Keratinocyte (primary cell): ENCODE measurements around the gene SLC38A6. TPM values are rescaled to one million over a fixed set of nuclear protein-coding genes. Genes with fewer than 3 reads are reported as not detected.
A peak's percentile ranks its signal among the peaks of the same experiment; 100 is the strongest.

ENCODE experiments used
- DNase-seq: peaks from one replicate; pipeline ENCODE4 v3.0.0-alpha.2; 2011; ENCODE audit warnings: low read depth, missing footprints, low spot score
- FAIRE-seq: peaks from 2 replicates; lab custom pipeline; 2011; peaks lifted over from hg19 to GRCh38; lab: Jason Lieb, UNC
- H2AFZ ChIP-seq: 2 replicates; pipeline ENCODE4 v1.6.0; 2012; ENCODE audit warnings: low read length, control low read depth, inconsistent platforms; ENCODE audit not compliant: control insufficient read depth
- H3K27ac ChIP-seq: 2 replicates; pipeline ENCODE4 v1.5.1; 2011; ENCODE audit warnings: low read length; ENCODE audit not compliant: control insufficient read depth, insufficient read depth
- H3K27me3 ChIP-seq: 3 replicates; pipeline ENCODE4 v1.6.0; 2011; ENCODE audit warnings: low read length; ENCODE audit not compliant: control insufficient read depth, insufficient read depth; ENCODE audit errors: extremely low read depth
- H3K36me3 ChIP-seq, 2 experiments: 2 replicates in 1 of 2; 3 replicates in 1 of 2; pipeline ENCODE4 v1.5.1; 2011; ENCODE audit warnings: low read length in 2 of 2, mild to moderate bottlenecking in 1 of 2; ENCODE audit not compliant: control insufficient read depth in 2 of 2, insufficient read depth in 2 of 2; ENCODE audit errors: extremely low read depth in 1 of 2
- H3K4me1 ChIP-seq: 3 replicates; pipeline ENCODE4 v1.5.1; 2011; ENCODE audit warnings: low read length; ENCODE audit not compliant: control insufficient read depth, insufficient read depth; ENCODE audit errors: extremely low read depth
- H3K4me2 ChIP-seq: 3 replicates; pipeline ENCODE4 v1.6.0; 2011; ENCODE audit warnings: low read depth, low read length; ENCODE audit not compliant: control insufficient read depth, insufficient read depth; ENCODE audit errors: extremely low read depth
- H3K4me3 ChIP-seq, 3 experiments: fragments of 200-600 bp in 1 of 3; sonication (generic) in 1 of 3; 2 replicates in 2 of 3; 3 replicates in 1 of 3; pipeline ENCODE4 v1.5.1; 2011 to 2016; ENCODE audit warnings: low read length in 3 of 3, mild to moderate bottlenecking in 3 of 3, control low read depth in 2 of 3, inconsistent platforms in 1 of 3, low read depth in 1 of 3, mixed read lengths in 1 of 3, mixed run types in 1 of 3, moderate library complexity in 1 of 3; ENCODE audit not compliant: control insufficient read depth in 2 of 3, insufficient read depth in 2 of 3; ENCODE audit errors: extremely low read depth in 1 of 3
- H3K79me2 ChIP-seq: 2 replicates; pipeline ENCODE4 v1.6.0; 2012; ENCODE audit warnings: low read length; ENCODE audit not compliant: control insufficient read depth, insufficient read depth
- H3K9ac ChIP-seq: 3 replicates; pipeline ENCODE4 v1.6.0; 2011; ENCODE audit warnings: low read length; ENCODE audit not compliant: control insufficient read depth, insufficient read depth; ENCODE audit errors: extremely low read depth
- H3K9me1 ChIP-seq: 3 replicates; pipeline ENCODE4 v1.6.0; 2011; ENCODE audit warnings: low read length; ENCODE audit not compliant: control insufficient read depth, insufficient read depth; ENCODE audit errors: extremely low read depth
- H3K9me3 ChIP-seq: 2 replicates; pipeline ENCODE4 v1.5.1; 2012; ENCODE audit warnings: low read depth, low read length; ENCODE audit not compliant: control insufficient read depth
- H4K20me1 ChIP-seq: 3 replicates; pipeline ENCODE4 v1.6.0; 2011; ENCODE audit warnings: low read length; ENCODE audit not compliant: control insufficient read depth, insufficient read depth; ENCODE audit errors: extremely low read depth
- CTCF ChIP-seq, 3 experiments: IDR thresholded peaks in 1 of 3; conservative IDR thresholded peaks in 1 of 3; optimal IDR thresholded peaks in 1 of 3; 2 replicates in 2 of 3; 3 replicates in 1 of 3; pipeline versions ENCODE3 to v1.5.1; 2011; ENCODE audit warnings: low read length in 3 of 3, mild to moderate bottlenecking in 3 of 3, moderate library complexity in 2 of 3, control low read depth in 1 of 3, inconsistent platforms in 1 of 3; ENCODE audit not compliant: insufficient read depth in 2 of 3; ENCODE audit errors: extremely low read depth in 1 of 3
- EZH2 ChIP-seq: IDR thresholded peaks from one replicate; pipeline ENCODE4 v1.6.1; 2012; ENCODE audit warnings: inconsistent platforms, mild to moderate bottlenecking, low read length, moderate library complexity
- dilution Hi-C: fragments of 300-500 bp; cut with MboI; formaldehyde crosslinking; loops from one replicate; pipeline ENCODE4 v1.7.0; 2020; ENCODE audit warnings: low sequenced_read_pairs; ENCODE audit not compliant: extremely low pct_ligation_motif_present
- polyA plus RNA-seq, 5 experiments: library from polyadenylated mRNA; depleted of rRNA in 3 of 5; stranded (reverse) in 3 of 5; stranded (forward) in 1 of 5; unstranded in 1 of 5; fragments of >200 nt; gene quantifications; 1 replicate in 1 of 5; 2 replicates in 3 of 5; 3 replicates in 1 of 5; pipeline versions ENCODE4 v1.2.1 to v1.2.3, GENCODE V29; 2011 to 2012; ENCODE audit warnings: missing spikeins in 2 of 5, low read depth in 1 of 5, low replicate concordance in 1 of 5

The SLC38A6 gene
- polyA plus RNA-seq, 1 donor (not counting 4 experiments of a cell fraction or from before 2014, with no cell fraction given): 15.7 TPM

GRCh38 chr14:61019537-61019936 is 38.5 kb downstream of the SLC38A6 start:
- no peak for TF ChIP-seq CTCF (optimal IDR thresholded peaks at IDR 0.05 in 1 of 3, IDR thresholded peaks at IDR 0.05 in 1 of 3, conservative IDR thresholded peaks at IDR 0.05 in 1 of 3; ENCODE audit: extremely low read depth in 1 of 3, insufficient read depth in 2 of 3, low read length in 3 of 3)
- no peak for TF ChIP-seq EZH2
- FAIRE-seq: no peak

GRCh38 chr14:61025251-61026223 is 44.5 kb downstream of the SLC38A6 start:
- Histone ChIP-seq H2AFZ (no peak overlapping the region), H3K9ac (no peak overlapping the region), H3K4me1 (peaks cover 3% of the 10 kb centered on the region), H3K36me3 (no peaks in the 10 kb centered on the region), H3K4me2 (no peak overlapping the region), H3K4me3 (no peak overlapping the region), H3K79me2 (no peaks in the 10 kb centered on the region), H3K27me3 (no peaks in the 10 kb centered on the region), H3K9me1 (no peaks in the 10 kb centered on the region), H3K27ac (no peak overlapping the region), H3K9me3 (no peaks in the 10 kb centered on the region), H4K20me1 (no peaks in the 10 kb centered on the region)
- DNase-seq (peak; percentile 5), FAIRE-seq (peak; percentile 77)
- peak; percentile 69 to 74 (median 71) for TF ChIP-seq CTCF (optimal IDR thresholded peaks at IDR 0.05 in 1 of 3, IDR thresholded peaks at IDR 0.05 in 1 of 3, conservative IDR thresholded peaks at IDR 0.05 in 1 of 3; ENCODE audit: extremely low read depth in 1 of 3, insufficient read depth in 2 of 3, low read length in 3 of 3)
- TF ChIP-seq EZH2: no peak
- dilution Hi-C loops: no loop called here

More at GRCh38 chr14:61019537-61019936, 38.5 kb downstream of the SLC38A6 start:
- Histone ChIP-seq H4K20me1 (no peaks in the 10 kb centered on the region), H3K36me3 (no peaks in the 10 kb centered on the region), H3K4me2 (no peak overlapping the region), H3K9ac (no peak overlapping the region), H3K79me2 (no peaks in the 10 kb centered on the region), H2AFZ (no peak overlapping the region), H3K4me1 (no peaks in the 10 kb centered on the region), H3K9me3 (no peaks in the 10 kb centered on the region), H3K27me3 (no peaks in the 10 kb centered on the region), H3K27ac (no peak overlapping the region), H3K9me1 (no peaks in the 10 kb centered on the region), H3K4me3 (no peak overlapping the region)
- dilution Hi-C loops: no loop called here
- DNase-seq: no peak
